Breast epithelium (tissue), 3 donors: Measurements from ENCODE around the gene MTMR6.

Source experiments
- CTCF ChIP-seq, 3 donors: fragments of 450-650 bp; IDR thresholded peaks; one replicate each; pipeline ENCODE4 v1.5.1; 2016 to 2017; ENCODE audit warnings: antibody characterized with exemption in 3 of 3, mild to moderate bottlenecking in 3 of 3, moderate library complexity in 3 of 3
- POLR2A ChIP-seq: fragments of 450-650 bp; IDR thresholded peaks from one replicate; pipeline ENCODE4 v1.6.1; 2016; ENCODE audit warnings: antibody characterized with exemption, mild to moderate bottlenecking, moderate library complexity
- POLR2AphosphoS5 ChIP-seq, 3 donors: sonication (generic); formaldehyde crosslinking; IDR thresholded peaks; one replicate each; pipeline ENCODE4 v1.6.1; 2017; ENCODE audit warnings: antibody characterized with exemption in 3 of 3

GRCh38 chr13:25267715-25268114 lies 19.6 kb downstream of the MTMR6 start:
- no peak for TF ChIP-seq CTCF (IDR thresholded peaks at IDR 0.05)
- TF ChIP-seq POLR2AphosphoS5 (IDR thresholded peaks at IDR 0.05): no peak
- TF ChIP-seq POLR2A: no peak
